Pancreas (tissue), 10 donors: ENCODE data around the gene NPDC1. TPM values are rescaled to one million over a fixed set of nuclear protein-coding genes. Genes with fewer than 3 reads are reported as not detected.

Experiments
- ATAC-seq, 4 donors: fragments of 200-7000 bp; cut with Tn5 transposase; one replicate each; pipeline versions ENCODE4 v1.8.0 to v1.9.1; 2020; ENCODE audit warnings: mild to moderate bottlenecking in 4 of 4, moderate library complexity in 4 of 4
- DNase-seq, 6 donors: peaks; one replicate each; pipeline ENCODE4 v3.0.0-alpha.2; 2020
- FAIRE-seq: peaks from 2 replicates; lab custom pipeline; 2012; peaks lifted over from hg19 to GRCh38; lab: Jason Lieb, UNC
- H3K27ac ChIP-seq, 4 donors: fragments of 200-600 bp; sonication (generic); 1 replicate in 3 of 4; 2 replicates in 1 of 4; pipeline versions ENCODE4 v1.5.0 to v1.8.0; 2020
- H3K27me3 ChIP-seq, 4 donors: fragments of 200-600 bp; one replicate each; pipeline ENCODE4 v1.8.0; 2021
- H3K36me3 ChIP-seq, 3 donors: fragments of 200-600 bp; sonication (generic) in 1 of 3; one replicate each; pipeline versions ENCODE4 v1.5.0 to v1.8.0; 2020 to 2021
- H3K4me1 ChIP-seq, 3 donors: fragments of 200-600 bp; one replicate each; pipeline ENCODE4 v1.8.0; 2021
- H3K4me3 ChIP-seq, 4 donors: fragments of 200-600 bp; sonication (generic) in 2 of 4; one replicate each; pipeline versions ENCODE4 v1.5.0 to v1.8.0; 2020 to 2021
- H3K9me3 ChIP-seq, 4 donors: fragments of 200-600 bp; one replicate each; pipeline ENCODE4 v1.8.0; 2021
- CTCF ChIP-seq, 4 donors: fragments of 200-600 bp; sonication (generic) in 3 of 4; IDR thresholded peaks; one replicate each; pipeline versions ENCODE4 v1.5.0 to v1.8.0; 2021; ENCODE audit warnings: antibody characterized with exemption in 4 of 4
- WGBS, 2 donors: extraction: QIAGEN DNeasy Blood & Tissue Kit; methylation state at CpG; one replicate each; pipeline ENCODE4 v1.1.7; 2013; 5-methylcytosine and 5-hydroxymethylcytosine counted together
- intact Hi-C, 3 donors: fragments of 100-400 bp; cut with DNase I; formaldehyde crosslinking; loops; one replicate each; pipeline versions ENCODE4 v1.11.1 to v1.14.2; 2022
- polyA plus RNA-seq, 2 donors: library from polyadenylated mRNA; stranded (reverse); fragments of 200-250 nt; gene quantifications; one replicate each; pipeline ENCODE4 v1.2.3, GENCODE V29; 2013
- total RNA-seq, 6 donors: library from RNA; stranded (reverse); fragmentation: NEBNext Ultra II Directional in 4 of 6; extraction: Animal tissue kit (Norgen Biotek cat#: 25700) in 4 of 6; gene quantifications; one replicate each; pipeline versions ENCODE4 v1.2.1 to v1.2.4, GENCODE V29; 2021 to 2023
- donor health status: healthy with polysubstance abuse.
- donor health status: DM: no; HTN: no; CAD: no; lungs with moderate emphysema.
- donor health status: DM: no; HTN: no; CAD: no.
- donor health status: control.
- donor health status: control.
- donor health status: Bipolar disorder and iron deficiency.
- donor health status: DM: yes; HTN: yes; CAD: no.
- donor health status: DM: no; HTN: no; CAD: no.
- donor health status: DM: no; HTN: no; CAD: no.
- donor health status: DM: yes; HTN: yes; CAD: no.

NPDC1 gene
- total and polyA plus RNA-seq, 8 donors, result 31.5 to 328 (median 47.5) TPM

- peak overlapping the region in 2 of 4 donors; percentile 63 to 64 for H3K27ac ChIP-seq
- TF ChIP-seq CTCF (IDR thresholded peaks at IDR 0.05), result no peak
- peak; percentile 71 to 83 (median 78) for ATAC-seq
- peaks cover 0 to 2% (median 0%) of the 10 kb centered on the region in 3 donors for H3K36me3 ChIP-seq
- peaks cover 0 to 7% (median 0%) of the 10 kb centered on the region in 4 donors for H3K27me3 ChIP-seq
- no peak for FAIRE-seq
- intact Hi-C loops, result no loop called here
- H3K4me3 ChIP-seq, result peak overlapping the region in 3 of 4 donors; percentile 20 to 69 (median 51)
- H3K9me3 ChIP-seq, result no peaks in the 10 kb centered on the region
- 15 to 24% methylated on average over 17 to 18 of the region's 18 CpGs for WGBS, 2 donors
- peaks cover 5 to 19% (median 10%) of the 10 kb centered on the region in 3 donors for H3K4me1 ChIP-seq
- DNase-seq, result peak in 5 of 6 donors; percentile 72 to 82 (median 79)
These were observed 1.3 kb downstream of the NPDC1 start for GRCh38 chr9:137044502-137045177.

GRCh38 chr9:137044037-137044436 lies 1.9 kb downstream of the NPDC1 start:
- H3K27ac ChIP-seq, result peak overlapping the region in 2 of 4 donors; percentile 63 to 64
- ATAC-seq (peak in 3 of 4 donors; percentile 2 to 37 (median 7)), FAIRE-seq (no peak), DNase-seq (no peak)
- peaks cover 0 to 3% (median 0%) of the 10 kb centered on the region in 3 donors for H3K36me3 ChIP-seq
- no peaks in the 10 kb centered on the region for H3K9me3 ChIP-seq
- intact Hi-C loops, result no loop called here
- H3K4me3 ChIP-seq, result peak overlapping the region in 2 of 4 donors; percentile 16 to 69
- peaks cover 0 to under 1% (median 0%) of the 10 kb centered on the region in 4 donors for H3K27me3 ChIP-seq
- no peak for TF ChIP-seq CTCF (IDR thresholded peaks at IDR 0.05)
- WGBS, 2 donors, result 24 to 26% methylated on average over 12 of the region's 12 CpGs
- peaks cover 5 to 19% (median 10%) of the 10 kb centered on the region in 3 donors for H3K4me1 ChIP-seq

- Histone ChIP-seq H3K27me3 (no peaks in the 10 kb centered on the region), H3K9me3 (no peaks in the 10 kb centered on the region), H3K36me3 (peaks cover 0 to 7% (median 0%) of the 10 kb centered on the region in 3 donors), H3K4me1 (peaks cover 5 to 16% (median 10%) of the 10 kb centered on the region in 3 donors), H3K27ac (peak overlapping the region in 2 of 4 donors; percentile 3 to 63), H3K4me3 (no peak overlapping the region)
- WGBS, 2 donors, result 83 to 86% methylated on average over 36 of the region's 36 CpGs
- TF ChIP-seq CTCF (IDR thresholded peaks at IDR 0.05), result no peak
- FAIRE-seq (no peak), ATAC-seq (no peak), DNase-seq (no peak)
- intact Hi-C loops, result no loop called here
These were observed 2.9 kb downstream of the NPDC1 start for GRCh38 chr9:137042751-137043727.

GRCh38 chr9:137041124-137041523 lies 4.9 kb downstream of the NPDC1 start:
- H3K4me3 ChIP-seq, result no peak overlapping the region
- 75 to 78% methylated on average over 15 to 16 of the region's 16 CpGs for WGBS, 2 donors
- DNase-seq (no peak), ATAC-seq (peak in 1 of 4 donors; percentile 9), FAIRE-seq (no peak)
- peaks cover 0 to 7% (median 0%) of the 10 kb centered on the region in 3 donors for H3K36me3 ChIP-seq
- H3K4me1 ChIP-seq, result peaks cover 5 to 16% (median 6%) of the 10 kb centered on the region in 3 donors
- H3K27ac ChIP-seq, result no peak overlapping the region
- no peak for TF ChIP-seq CTCF (IDR thresholded peaks at IDR 0.05)
- H3K9me3 ChIP-seq, result no peaks in the 10 kb centered on the region
- no peaks in the 10 kb centered on the region for H3K27me3 ChIP-seq
- intact Hi-C loops, result no loop called here
